SU-DHL-6 (cell line): ENCODE data around the gene PDE3A.

ENCODE experiments used
- CTCF ChIP-seq: fragments of 200-600 bp; sonication (generic); IDR thresholded peaks from one replicate; pipeline ENCODE4 v1.5.1; 2017; ENCODE audit warnings: antibody characterized with exemption, mild to moderate bottlenecking, low read length, moderate library complexity; ENCODE audit not compliant: insufficient read depth, poor library complexity, severe bottlenecking
- EZH2phosphoT487 ChIP-seq: fragments of 200-600 bp; sonication (generic), shearing (Covaris generic); conservative IDR thresholded peaks from 2 replicates; pipeline ENCODE4 v1.6.1; 2018; ENCODE audit warnings: mild to moderate bottlenecking, antibody characterized with exemption, low read length, moderate library complexity, mixed read lengths

DNA sequence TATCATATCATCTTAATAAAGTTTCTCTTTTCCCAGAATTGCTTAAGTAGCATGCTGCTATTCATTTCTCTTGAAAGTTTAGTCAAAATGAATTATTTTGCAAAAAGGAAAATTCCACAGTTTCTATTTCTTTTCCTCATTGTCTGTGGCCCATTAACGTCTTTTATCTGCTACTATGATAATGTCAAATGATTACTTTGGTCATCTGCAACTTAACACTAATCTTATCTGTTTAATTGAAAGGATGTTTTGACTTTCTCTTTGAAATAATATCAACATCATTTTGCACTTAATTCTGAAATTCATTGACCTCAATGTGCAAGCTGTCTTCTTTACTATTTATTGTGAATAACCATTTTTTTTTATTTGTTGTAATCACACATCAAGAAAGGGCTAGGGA, 180.3 kb downstream of the PDE3A start:
- TF ChIP-seq CTCF (no peak), EZH2phosphoT487 (no peak)
